Measurements from ENCODE around the gene KLHL36.
"Not testable (repeated sequence)": the region's sequence is repeated elsewhere in the genome, so short reads cannot be mapped to it uniquely, and the experiment has no call there.

The KLHL36 gene

DNA sequence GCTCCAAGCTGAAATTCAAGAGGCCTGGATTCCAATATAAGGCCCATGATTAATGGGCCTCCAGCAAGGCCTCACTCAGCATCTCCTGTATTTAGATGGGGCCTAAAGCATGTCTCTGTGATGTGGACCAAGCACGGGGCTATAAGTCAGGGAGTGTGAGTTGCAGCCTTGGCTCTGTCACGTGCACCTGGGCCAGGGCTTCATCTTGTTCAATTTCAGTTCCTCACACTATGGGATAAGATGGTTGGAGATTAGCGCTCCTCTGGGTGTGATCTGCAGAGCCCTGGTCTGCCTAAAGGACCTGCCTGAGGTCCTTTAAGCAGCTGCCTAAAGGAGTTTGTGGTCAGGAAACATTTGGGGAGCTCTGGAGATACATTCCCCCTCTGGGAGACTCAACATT lies 25.2 kb downstream of the KLHL36 start:
- DNase-seq: no peak

DNA sequence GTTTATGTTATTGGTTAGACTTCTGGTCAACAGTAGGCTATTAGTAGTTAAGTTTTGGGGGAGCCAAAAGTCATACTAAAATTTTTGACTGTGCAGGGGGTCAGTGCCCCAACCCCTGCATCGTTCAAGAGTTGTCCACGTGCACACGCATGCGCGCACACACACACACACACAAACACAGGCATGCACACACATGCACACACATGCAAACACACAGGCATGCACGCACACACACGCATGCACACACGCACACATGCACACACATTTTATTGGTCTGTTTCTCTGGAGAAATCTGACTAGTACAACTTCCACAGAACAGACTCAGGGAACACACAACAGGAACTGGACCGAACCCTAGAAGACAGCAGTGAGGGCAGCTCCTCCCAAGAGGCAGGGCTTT lies 27.1 kb downstream of the KLHL36 start:
- DNase-seq: no peak

DNA sequence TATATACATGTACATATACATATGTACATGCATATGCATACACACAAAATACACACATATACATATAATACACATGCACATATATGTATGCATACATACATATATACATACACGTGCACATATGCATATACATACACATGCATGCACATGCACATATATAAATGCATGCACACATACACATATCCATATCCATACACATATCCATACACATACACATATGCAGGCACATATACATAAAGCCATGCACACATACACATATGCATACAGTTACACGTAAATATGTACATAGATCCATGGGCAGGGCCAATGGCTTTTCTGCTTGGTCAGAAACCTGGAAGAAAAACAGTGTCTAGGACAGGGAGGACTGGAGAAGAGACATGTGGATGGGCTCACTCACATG lies 27.6 kb downstream of the KLHL36 start:
- no peak for DNase-seq

DNA sequence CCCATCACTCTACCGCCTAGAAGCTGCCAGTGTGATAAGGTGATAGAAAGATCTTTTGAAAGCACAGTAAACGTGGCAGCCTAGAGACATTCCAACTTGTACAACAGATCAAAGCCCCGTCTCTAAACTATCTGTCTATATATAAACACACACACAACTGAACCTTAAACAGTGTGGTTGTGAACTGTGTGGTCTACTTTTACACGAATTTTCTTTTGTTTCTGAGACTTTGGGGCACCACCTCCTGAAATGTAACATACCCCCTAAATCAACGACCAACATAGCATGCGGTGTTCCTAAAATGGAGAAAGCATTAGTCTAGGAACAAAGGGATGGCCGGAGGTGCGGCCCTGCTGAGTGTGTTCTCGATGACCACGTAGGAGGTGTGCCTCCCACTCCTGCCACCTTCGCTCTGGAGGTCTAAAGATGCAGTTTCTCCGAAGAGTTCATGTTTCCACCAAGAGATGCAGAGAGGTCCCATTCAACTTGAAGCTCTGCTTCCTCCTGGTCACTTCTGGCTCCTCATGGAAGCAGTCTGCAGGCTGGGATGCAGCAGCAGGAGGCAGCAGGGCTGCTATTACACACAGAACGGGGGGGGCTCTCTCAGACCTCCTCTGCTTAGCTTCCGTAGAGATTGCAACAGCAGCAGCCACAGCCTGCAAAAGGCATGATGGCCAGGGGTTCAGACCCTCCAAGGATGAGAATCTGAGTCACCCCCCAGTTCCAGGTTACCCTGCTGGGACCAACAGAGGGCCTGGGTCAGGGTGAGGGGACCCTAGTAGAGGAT lies 28.9 kb downstream of the KLHL36 start:
- no peak for DNase-seq

DNA sequence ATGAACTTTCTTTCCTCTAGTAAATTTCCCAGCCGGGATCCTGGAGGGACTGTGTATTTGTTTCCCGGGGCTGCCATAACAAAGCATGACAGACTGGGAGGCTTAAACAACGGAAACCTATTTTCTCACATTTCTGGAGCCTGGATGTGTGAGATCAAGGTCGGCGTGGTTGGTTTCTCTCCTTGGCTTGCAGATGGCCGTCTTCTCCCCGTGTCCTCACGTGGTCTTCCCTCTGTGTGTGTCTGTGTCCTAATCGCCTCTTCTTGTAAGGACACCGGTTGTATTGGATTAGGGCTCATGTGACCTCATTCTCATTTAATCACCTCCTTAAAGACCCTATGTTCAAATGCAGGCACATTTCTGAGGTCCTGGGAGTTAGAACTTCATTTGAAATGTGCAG lies 29.5 kb downstream of the KLHL36 start:
- DNase-seq: no peak

DNA sequence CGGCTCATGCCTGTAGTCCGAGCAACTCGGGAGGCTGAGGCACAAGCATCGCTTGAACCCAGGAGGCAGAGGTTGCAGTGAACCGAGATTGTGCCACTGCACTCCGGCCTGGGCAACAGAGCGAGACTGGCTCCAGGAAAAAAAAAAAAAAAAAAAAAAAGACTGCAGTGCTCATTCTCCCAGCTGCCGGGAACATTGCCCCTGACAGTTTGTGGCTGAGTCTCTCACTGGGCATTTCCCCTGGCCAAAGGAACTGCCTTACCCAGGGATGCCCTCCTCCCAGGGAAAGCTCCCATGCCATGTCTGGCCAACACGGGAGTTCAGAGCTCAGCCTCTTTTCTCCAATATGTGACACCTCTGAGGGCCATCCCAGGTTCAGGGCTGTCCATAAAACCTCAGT lies 30.2 kb downstream of the KLHL36 start:
- DNase-seq: no peak

DNA sequence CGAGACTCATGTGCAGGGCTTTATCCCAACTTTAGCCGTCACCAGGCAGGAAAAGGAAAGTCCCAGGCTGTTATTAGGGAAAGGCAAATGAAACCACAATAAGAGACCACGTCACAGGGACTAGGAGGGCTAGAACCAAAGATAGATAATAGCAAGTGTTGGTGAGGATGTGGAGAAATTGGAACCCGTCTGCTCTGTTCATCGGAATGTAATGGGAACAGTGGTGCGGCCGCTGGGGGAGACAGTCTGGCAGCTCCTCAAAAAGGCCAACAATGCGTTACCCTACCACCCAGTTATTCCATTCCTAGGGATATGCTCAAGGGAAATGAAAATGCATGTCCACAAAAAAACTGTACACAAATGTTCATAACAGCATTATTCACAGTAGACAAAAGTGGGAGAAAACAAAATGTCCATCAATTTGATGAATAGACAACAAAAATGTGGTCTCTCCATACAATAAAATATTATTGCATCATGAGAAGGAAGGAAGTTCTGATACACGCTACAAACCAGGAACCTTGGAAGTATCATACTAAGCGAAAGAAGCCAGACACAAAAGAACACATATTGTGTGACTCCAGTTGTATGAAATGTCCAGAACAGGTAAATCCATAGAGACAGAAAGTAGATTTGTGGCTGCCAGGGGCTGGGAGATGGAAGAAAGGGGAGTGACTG lies 32.0 kb downstream of the KLHL36 start:
- DNase-seq: no peak

DNA sequence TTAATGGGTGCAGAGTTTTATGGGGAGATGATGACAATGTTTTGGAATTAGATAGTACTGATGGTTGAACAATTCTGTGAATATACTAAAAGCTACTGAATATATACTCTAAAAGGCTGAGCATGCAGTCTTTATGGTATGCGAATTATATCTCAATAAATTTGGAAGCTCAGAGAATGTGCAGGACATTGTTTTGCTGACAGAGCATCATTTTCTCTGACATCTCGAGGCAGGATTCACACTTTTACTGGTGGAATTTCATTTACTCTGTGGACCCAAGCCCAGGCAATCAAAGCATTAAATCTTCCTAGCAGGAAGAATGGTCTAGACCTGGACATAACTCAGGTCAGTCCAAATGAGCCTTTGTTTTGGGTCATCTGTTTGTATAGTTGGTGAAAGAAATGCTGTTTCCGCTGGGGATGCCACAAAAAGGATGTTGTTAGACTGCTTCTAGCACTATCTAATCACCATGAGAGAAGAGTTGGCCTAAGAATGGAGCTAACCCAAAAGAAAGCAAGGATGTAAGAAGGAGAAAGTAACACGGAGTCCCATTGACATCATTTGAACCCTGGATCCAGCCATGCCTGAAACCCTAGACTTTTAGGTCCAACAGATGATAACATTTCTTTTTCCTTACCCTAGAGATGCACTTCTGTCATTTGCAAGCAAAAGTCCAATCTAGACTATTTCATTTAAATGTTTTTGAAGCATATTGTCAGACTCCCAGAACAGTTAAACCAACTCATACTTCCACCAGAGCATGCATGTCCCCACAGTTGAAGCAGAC lies 32.7 kb downstream of the KLHL36 start:
- DNase-seq: no peak

DNA sequence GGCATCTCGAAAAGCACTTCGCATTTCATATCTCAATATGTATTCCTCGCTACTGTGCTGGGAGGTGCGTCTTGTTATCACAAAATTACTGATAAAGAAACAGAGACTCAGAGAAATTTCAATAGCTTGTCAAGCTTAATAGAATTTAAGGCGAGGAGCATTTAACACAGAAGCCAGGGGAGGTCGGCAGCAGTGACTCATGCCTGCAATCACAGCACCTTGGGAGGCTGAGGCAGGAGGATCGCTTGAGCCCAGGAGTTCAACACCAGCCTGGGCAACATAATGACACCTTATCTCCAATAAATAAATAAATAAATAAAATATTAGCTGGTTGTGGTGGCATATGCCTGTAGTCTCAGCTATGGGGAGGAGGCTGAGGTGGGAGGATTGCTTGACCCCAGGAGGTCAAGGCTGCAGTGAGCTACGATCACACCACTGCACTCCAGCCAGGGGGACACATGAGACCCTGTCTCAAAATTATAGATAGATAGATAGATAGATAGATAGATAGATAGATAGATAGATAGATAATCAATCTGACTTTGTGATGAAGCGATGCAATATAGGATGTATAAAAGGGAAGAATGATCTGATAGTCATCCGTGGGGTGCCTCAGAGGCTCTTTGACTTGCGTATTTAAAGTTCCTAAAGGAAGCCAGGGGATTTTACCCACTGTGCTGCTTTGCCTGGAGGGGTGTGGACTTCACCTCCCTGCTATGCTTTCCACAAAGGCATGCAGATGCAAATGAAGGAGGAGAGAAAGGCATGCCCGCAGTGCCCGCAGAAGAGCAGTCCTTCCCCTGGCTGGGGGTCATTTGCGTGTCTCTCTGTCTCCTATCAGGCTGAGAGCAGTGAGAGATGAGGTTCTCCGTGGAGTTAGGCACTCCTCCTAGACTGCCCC lies 35.6 kb downstream of the KLHL36 start:
- no peak for DNase-seq

DNA sequence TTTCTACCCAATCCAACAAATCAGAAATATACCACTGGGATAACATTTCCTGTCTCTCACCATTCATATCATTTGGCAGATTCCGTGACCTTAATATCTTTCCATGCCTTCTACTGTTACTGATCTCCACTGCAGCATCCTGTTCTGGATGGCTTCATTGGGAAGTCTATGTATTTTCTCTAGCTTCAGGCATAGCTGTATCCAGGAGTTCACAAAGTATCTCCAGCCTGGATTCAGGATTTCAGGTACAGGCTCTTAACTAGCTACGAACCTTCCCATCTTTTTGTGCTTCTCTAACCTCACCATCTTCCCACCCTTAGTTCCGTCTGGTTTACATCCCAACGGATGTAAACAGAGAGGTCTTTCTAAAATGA lies 36.3 kb downstream of the KLHL36 start:
- no peak for DNase-seq

DNA sequence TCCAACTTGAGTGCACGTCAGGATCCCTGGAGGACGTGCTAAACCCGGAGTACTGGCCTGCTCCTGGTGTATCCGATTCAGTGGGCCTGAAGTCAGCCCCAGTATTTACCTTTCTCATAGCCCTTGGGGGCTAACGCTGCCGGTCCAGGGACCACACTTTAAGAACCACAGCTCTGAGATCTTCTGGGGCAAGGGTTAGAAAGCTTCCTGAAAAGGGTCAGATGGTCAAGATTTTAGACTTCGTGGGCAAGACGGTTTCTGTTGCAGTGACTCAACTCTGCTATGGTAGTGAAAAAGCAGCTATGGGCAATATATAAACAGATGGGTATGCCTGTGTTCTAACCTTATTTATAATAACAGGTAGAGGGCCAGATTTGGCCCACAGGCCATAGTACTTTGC lies 36.9 kb downstream of the KLHL36 start:
- DNase-seq: no peak

DNA sequence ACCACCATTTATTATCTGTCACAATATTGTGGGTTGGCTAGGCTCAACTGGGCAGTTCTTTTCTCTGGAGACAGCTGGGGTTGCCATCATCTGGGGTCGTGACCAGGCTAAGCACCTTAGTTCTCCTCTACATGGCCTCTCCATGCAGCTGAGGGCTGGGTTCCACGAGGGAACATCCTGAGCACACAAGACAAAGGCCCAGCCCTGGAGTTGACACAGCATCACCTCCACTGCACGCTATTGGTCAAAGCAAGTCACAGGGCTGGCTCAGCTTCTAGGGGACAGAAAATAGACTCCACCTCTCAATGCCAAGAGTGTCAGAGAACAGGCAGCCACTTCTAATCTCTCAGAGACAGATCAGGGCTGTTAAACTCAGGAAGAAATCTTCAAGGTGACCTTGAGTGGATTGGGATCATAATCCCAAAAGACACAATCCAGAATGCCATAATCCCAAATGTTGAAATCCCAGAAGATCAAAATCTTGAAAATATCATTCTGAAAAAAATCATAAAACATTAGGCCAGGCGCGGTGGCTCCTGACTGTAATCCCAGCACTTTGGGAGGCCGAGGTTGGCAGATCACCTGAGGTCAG lies 38.5 kb downstream of the KLHL36 start:
- no peak for DNase-seq

DNA sequence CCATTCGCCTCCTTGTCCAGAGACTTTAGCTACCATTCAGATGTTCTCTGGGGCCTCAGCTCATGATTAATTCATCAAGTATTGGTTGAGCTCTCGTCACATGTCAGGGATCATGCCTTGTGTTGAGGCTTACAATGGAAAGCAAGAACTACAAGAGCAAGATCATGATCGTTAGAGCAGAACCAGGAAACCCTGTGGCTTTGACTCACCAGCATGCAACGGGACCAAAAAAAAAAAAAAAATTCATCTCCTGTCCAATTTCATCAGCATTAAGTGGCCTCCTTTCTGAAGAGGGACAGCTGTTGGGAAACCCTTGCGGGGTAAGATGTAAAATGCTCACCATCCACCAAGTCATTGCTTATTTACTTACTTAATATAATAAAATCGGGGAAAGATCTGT lies 39.4 kb downstream of the KLHL36 start:
- DNase-seq: no peak

DNA sequence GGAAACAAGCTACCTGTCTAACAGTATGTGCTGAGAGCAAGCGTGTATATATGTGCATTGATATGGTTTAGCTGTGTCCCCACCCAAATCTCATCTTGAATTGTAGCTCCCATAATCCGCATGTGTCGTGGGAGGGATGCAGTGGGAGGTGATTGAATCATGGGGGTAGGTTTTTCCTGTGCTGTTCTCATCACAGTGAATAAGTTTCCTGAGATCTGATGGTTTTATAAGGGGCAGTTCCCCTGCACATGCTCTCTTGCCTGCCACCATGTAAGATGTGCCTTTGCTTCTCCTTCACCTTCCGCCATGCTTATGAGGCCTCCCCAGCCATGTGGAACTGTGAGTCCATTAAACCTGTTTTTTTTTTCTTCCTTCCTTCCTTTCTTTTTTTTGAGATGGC lies 39.9 kb downstream of the KLHL36 start:
- DNase-seq: not testable (repeated sequence)

DNA sequence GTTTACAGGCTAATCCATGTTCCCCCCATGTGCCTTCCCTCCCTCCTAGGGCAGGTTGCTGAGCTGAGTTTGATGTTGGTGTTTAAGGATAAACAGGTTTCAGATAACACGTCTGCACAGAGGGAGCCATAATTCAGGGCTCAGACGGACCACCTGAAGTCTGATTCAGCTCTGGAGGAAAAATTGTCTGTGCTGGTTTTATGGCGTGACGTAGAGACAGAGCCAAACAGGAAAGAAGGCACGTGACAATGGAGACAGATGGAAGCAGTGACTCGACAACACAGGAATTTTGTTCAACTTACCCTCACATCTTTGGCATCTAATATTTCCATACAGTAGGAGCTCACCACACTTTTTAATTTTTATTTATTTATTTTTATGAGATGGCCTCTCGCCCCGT lies 40.8 kb downstream of the KLHL36 start:
- no peak for DNase-seq

DNA sequence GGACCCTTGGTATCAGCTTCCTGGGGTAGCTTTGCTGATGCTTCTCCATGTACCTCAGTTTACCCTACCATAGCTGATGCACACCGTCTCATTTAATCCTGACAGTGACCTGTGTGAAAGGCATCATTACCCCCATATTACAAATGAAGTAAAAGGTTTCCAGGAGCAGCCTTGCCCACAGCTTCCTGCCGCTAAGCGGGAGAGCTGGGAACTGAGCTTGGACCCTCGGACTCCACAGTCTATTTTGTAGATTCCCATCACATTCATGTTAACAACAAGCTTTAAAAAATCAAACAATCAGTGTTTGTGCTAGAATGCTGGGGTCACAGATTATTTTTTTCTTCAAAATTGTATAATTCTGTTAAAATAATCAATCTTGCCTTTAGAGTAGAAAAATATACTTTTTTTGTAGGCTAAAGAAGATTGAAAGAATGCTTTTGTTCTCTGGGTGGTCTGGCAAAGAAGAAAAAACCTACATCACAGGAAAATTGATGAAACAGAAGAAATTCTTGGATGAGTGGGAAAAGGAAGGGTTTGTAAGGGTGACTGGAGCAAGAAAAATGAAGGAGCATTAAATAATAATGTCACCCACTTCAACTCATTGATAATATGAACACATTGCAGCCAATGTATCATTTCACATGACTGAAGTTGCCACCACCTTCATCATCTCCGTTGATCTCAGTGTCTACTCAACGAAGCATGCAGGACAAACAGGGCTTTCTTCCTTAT lies 41.9 kb downstream of the KLHL36 start:
- DNase-seq: no peak

DNA sequence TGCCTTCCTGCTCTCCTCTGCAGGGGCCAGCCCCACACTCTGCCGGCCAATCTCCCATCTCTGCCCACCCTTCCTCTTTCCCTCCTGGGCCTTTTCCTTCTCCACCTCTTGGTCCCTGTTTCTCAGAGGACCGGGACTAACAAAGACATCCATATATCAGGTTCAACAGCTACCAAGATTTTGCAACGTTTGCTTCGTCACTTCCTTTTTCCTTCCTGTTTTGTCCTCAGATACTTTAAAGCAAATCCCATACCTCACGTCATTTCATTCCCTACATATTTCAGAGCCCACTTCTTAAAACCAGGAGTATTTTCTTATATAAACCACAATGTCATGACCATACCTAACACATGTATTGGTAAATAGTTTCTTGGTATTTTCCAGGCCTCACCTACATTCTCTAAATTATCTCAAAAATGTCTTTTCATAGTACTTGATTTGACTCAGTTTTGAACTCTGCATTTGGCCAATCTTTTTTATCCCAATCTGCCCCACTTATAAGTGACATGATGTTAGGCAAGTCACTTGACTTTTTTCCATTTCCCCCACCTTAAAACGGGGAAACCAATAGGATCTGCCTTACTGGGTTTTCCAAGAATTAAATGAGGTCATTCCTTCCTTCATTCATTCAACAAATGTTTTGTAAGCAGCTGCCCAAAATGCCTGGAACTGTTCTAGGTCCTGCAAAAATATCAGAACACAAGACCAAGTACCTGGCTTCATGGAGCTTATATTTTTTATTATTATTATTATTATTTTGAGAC lies 44.3 kb downstream of the KLHL36 start:
- DNase-seq: no peak

DNA sequence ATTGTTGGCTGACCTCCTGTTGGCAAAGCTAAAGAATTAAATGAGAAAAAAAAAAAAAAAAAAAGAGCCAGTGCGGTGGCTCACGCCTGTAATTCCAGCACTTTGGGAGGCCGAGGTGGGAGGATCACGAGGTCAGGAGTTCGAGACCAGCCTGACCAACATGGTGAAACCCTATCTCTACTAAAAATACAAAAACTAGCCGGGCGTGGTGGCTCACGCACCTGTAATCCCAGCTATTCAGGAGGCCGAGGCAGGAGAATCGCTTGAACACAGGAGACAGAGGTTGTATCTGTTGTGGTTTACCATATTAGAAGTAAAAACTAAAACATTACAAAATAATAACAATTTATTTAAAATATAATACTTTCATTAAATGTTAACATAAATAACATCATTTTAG lies 45.6 kb downstream of the KLHL36 start:
- not testable (repeated sequence) for DNase-seq

DNA sequence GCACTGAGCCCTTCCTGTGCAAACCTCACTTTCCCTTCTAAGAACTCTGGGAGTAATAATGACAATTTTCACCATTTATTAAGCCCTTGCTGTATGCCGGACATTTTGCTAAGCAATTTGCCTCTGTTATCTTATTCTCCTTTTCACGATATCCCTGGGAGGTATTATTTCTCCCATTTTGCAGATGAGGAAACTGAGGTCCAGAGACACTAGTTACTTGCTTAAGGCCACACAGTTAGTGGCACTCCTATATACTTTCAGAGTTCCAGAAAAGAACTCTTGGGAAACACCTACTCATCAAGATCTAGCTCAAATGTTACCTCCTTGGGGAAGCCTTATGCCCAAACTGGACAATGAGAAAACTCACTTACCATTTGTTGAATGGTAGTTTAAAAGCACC lies 46.7 kb downstream of the KLHL36 start:
- DNase-seq: no peak

DNA sequence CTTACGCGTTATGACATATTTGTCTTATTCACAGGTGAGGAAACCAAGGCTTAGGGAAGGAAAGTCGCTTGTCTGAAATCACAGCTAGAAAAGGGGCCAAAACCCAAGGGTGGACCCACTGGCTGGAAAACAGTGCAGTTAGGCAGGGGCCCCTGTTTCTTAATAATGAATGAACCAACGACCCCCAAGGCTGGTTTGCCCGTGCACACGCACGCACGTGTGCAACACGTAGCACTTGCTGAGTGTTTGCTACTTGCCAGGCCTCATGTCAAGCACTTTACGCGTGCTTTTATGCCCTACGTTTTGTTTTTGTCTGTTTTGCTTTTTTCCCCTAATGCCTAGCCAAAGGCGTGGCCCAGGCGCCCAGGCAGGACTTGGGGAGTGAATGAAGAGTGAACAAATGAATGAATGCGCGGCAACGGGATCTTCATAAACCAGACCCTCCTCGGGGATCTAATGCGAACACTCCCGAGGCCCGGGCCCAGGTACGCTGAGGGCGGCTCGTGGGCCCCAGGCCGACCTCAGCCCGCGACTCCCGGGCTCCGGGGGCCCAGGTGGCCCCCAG lies 50.9 kb downstream of the KLHL36 start:
- DNase-seq: no peak
